Measurements from ENCODE around the gene SCGB2B2. TPM values are rescaled to one million over a fixed set of nuclear protein-coding genes. Genes with fewer than 3 reads are reported as not detected.

Gene SCGB2B2
- polyA plus RNA-seq, 3 donors = 0.94 to 2.0 (median 1.7) TPM

Other genes with a start within 250 kb of the SCGB2B2 start
- 100 to 1,000 TPM; 165 to 189 (median 184) TPM for gene UBA2, start 248.8 kb downstream of the SCGB2B2 start, polyA plus RNA-seq (ENCODE audit: insufficient read length in 3 of 3)
- gene WTIP, start 195.4 kb downstream of the SCGB2B2 start, polyA plus RNA-seq (ENCODE audit: insufficient read length in 3 of 3) = 10 to 100 TPM; 36.6 to 43.7 (median 39.1) TPM
- 10 to 100 TPM; 67.1 to 85.3 (median 83.4) TPM for gene ZNF302, start 519 bp upstream of the SCGB2B2 start, polyA plus RNA-seq (ENCODE audit: insufficient read length in 3 of 3)
- 10 to 100 TPM; 22.2 to 23.7 (median 22.6) TPM for gene ZNF181, start 57.1 kb upstream of the SCGB2B2 start, polyA plus RNA-seq (ENCODE audit: insufficient read length in 3 of 3)
- gene ZNF599, start 96.1 kb upstream of the SCGB2B2 start, polyA plus RNA-seq (ENCODE audit: insufficient read length in 3 of 3) = 10 to 100 TPM; 14.1 to 17.2 (median 16.7) TPM
- gene ZNF30, start 249.7 kb upstream of the SCGB2B2 start, polyA plus RNA-seq (ENCODE audit: insufficient read length in 3 of 3) = 10 to 100 TPM in 1 of 3 donors, 1 to 10 TPM in 2; 5.8 to 11.7 (median 7.4) TPM

Measured in renal pelvis (tissue), 3 donors.